ENCODE data around the gene CD27.

CD27 gene

DNA sequence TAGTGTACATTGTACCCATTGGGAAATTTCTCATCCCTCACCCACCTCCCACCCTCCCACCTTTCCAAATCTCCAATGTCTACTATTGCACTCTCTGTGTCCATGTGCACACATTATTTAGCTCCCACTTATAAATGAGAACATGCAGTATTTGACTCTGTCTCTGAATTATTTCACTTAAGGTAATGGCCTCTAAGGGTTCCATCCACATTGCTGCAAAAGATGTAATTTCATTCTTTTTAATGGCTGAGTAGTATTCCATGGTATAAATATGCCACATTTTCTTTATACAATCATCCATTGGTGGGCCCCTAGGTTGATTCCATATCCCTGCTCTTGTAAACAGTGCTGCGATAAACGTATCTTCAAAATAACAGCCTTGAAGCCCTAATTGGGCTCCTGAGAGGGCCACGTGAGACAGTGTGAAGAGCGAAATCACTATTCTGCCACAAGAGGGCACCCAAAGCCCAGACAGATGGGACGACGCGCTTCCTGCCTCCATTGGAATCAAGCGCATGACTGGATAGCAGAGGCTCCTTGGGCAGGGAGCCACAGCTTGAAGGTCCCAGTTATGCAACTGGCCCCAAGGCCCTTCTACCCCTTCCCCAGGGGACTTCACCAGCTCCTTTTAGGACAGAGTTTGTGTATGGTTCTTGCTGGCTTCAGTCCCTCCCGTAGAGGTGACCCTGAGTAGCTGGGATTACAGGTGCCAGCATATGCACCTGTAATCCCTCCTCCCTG lies 21.3 kb upstream of the CD27 start (continued):
- TF ChIP-seq ZNF202 (tag by site-specific recombination; IDR thresholded peaks at IDR 0.05; ENCODE audit: borderline replicate concordance) = no peak
- TF ChIP-seq ZBTB26 (tag by site-specific recombination; optimal IDR thresholded peaks at IDR 0.05) = peak; percentile 22
- TF ChIP-seq IKZF3 (tag by site-specific recombination; IDR thresholded peaks at IDR 0.05) = peak; percentile 54; the same call in 1 of the 2 replicates
- TF ChIP-seq ZNF24 (tag by site-specific recombination; IDR thresholded peaks at IDR 0.05) = peak; percentile 51; the same call in 1 of the 2 replicates
- peak; percentile 82 for TF ChIP-seq CTCF (tag by site-specific recombination; IDR thresholded peaks at IDR 0.05)
- TF ChIP-seq ZNF10 (tag by site-specific recombination; IDR thresholded peaks at IDR 0.05) = no peak
- TF ChIP-seq SETDB1 (IDR thresholded peaks at IDR 0.05; ENCODE audit: insufficient read length, low read length) = peak; percentile 30
- peak; percentile 56; the same call in 1 of the 2 replicates for TF ChIP-seq ZNF2 (tag by site-specific recombination; IDR thresholded peaks at IDR 0.05)
- TF ChIP-seq ZBTB17 (tag by site-specific recombination; IDR thresholded peaks at IDR 0.05) = peak; percentile 47
- no peak for TF ChIP-seq ZNF513 (tag by site-specific recombination; IDR thresholded peaks at IDR 0.05)
- no peak for TF ChIP-seq ZNF37A (tag by site-specific recombination; IDR thresholded peaks at IDR 0.05)
- TF ChIP-seq ZXDB (tag by site-specific recombination; IDR thresholded peaks at IDR 0.05) = 0 out of 2 replicates have a peak, but pooled peaks have one; percentile 22
- TF ChIP-seq ZNF692 (tag by site-specific recombination; IDR thresholded peaks at IDR 0.05) = peak; percentile 81

DNA sequence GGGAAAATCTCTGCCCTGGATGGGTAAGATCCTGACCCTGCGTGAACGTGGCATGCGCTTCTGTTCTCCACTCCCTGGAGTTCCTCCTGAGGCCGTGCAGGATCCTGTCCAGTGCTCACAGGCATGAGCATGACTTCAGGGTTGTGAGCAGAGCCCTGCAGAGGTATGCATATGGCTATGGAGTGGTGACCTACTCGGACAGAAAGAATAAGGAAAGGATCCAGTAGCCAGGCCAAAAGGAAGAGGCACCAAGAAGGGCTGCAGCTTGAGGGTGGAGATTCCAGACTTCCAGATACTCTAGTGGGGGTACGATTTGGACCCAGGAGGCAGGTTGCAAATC lies 20.8 kb upstream of the CD27 start:
- no peaks in the 10 kb centered on the region for H3K36me3 ChIP-seq (ENCODE audit: control insufficient read depth in 2 of 2, insufficient read depth in 1 of 2, low read length in 2 of 2)
- no peak overlapping the region for H3K27ac ChIP-seq (ENCODE audit: extremely low read depth, low read depth, low read length)
- TF ChIP-seq ZEB2 (tag by site-specific recombination; IDR thresholded peaks at IDR 0.05) (no peak), ZNF510 (tag by site-specific recombination; IDR thresholded peaks at IDR 0.05; ENCODE audit: insufficient replicate concordance) (no peak), ZNF692 (tag by site-specific recombination; IDR thresholded peaks at IDR 0.05) (no peak)
- no peaks in the 10 kb centered on the region for H3K9me3 ChIP-seq (ENCODE audit: control insufficient read depth, insufficient read depth, low read depth, low read length)
- ChIA-PET POLR2A (interaction anchor here (0.7 to 1.3 kb wide), 4 partner anchors 39 to 97 kb away, joined by 3 to 4 read pairs (median 4); partner anchors contain the start of genes MRPL51 and VAMP1), CTCF (interaction anchor here (0.5 to 5.6 kb wide), 29 partner anchors 10 to 1522 kb away, joined by 3 to 73 read pairs (median 5); partner anchors contain the start of gene TNFRSF1A)
- H3K4me1 ChIP-seq (ENCODE audit: control insufficient read depth, insufficient read depth, low read length) = no peaks in the 10 kb centered on the region
- H3K4me3 ChIP-seq (ENCODE audit: low read depth, low read length) = no peak overlapping the region
